ENCODE data around the gene VIPR1.

VIPR1 gene

DNA sequence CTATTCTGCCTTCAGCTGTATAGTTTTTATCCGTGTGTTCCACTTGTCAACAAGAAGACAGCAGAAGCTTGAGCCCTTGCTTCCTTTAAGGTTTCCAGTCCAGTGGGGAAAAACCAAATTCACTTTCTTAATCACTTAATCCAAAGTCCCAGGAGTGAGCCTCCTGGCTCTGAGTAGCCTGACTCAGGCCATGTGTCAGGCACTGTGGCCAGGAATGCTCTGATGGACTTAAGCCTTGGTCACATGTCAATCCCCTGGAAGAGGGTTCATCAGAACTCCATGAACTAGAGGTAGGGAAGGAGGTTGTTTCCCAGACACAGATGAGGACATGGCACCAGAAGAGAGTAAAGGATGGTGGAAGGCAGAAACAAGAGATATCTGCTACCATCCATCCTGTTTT, 8.8 kb downstream of the VIPR1 start:
- H3K27me3 ChIP-seq (ENCODE audit: insufficient read depth, poor library complexity, severe bottlenecking): no peaks in the 10 kb centered on the region
- no peak overlapping the region for H3K4me3 ChIP-seq (replicated peaks; ENCODE audit: insufficient read depth, low read length)
- TF ChIP-seq POLR2AphosphoS5 (IDR thresholded peaks at IDR 0.05; ENCODE audit: low read depth): no peak
- TF ChIP-seq GABPA (IDR thresholded peaks at IDR 0.05; ENCODE audit: low read depth): no peak
- TF ChIP-seq, protein P1, sequence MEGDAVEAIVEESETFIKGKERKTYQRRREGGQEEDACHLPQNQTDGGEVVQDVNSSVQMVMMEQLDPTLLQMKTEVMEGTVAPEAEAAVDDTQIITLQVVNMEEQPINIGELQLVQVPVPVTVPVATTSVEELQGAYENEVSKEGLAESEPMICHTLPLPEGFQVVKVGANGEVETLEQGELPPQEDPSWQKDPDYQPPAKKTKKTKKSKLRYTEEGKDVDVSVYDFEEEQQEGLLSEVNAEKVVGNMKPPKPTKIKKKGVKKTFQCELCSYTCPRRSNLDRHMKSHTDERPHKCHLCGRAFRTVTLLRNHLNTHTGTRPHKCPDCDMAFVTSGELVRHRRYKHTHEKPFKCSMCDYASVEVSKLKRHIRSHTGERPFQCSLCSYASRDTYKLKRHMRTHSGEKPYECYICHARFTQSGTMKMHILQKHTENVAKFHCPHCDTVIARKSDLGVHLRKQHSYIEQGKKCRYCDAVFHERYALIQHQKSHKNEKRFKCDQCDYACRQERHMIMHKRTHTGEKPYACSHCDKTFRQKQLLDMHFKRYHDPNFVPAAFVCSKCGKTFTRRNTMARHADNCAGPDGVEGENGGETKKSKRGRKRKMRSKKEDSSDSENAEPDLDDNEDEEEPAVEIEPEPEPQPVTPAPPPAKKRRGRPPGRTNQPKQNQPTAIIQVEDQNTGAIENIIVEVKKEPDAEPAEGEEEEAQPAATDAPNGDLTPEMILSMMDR (IDR thresholded peaks at IDR 0.05; ENCODE audit: insufficient read depth, low read length): no peak
- TF ChIP-seq SPI1 (IDR thresholded peaks at IDR 0.05; ENCODE audit: borderline replicate concordance, low read depth): no peak
- TF ChIP-seq, protein P2, sequence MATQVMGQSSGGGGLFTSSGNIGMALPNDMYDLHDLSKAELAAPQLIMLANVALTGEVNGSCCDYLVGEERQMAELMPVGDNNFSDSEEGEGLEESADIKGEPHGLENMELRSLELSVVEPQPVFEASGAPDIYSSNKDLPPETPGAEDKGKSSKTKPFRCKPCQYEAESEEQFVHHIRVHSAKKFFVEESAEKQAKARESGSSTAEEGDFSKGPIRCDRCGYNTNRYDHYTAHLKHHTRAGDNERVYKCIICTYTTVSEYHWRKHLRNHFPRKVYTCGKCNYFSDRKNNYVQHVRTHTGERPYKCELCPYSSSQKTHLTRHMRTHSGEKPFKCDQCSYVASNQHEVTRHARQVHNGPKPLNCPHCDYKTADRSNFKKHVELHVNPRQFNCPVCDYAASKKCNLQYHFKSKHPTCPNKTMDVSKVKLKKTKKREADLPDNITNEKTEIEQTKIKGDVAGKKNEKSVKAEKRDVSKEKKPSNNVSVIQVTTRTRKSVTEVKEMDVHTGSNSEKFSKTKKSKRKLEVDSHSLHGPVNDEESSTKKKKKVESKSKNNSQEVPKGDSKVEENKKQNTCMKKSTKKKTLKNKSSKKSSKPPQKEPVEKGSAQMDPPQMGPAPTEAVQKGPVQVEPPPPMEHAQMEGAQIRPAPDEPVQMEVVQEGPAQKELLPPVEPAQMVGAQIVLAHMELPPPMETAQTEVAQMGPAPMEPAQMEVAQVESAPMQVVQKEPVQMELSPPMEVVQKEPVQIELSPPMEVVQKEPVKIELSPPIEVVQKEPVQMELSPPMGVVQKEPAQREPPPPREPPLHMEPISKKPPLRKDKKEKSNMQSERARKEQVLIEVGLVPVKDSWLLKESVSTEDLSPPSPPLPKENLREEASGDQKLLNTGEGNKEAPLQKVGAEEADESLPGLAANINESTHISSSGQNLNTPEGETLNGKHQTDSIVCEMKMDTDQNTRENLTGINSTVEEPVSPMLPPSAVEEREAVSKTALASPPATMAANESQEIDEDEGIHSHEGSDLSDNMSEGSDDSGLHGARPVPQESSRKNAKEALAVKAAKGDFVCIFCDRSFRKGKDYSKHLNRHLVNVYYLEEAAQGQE (IDR thresholded peaks at IDR 0.05; ENCODE audit: insufficient replicate concordance, low read depth): no peak
- no peak overlapping the region for H3K27ac ChIP-seq (replicated peaks)
- DNase-seq (ENCODE audit: low read depth in 1 of 2, low spot score in 1 of 2): no peak

DNA sequence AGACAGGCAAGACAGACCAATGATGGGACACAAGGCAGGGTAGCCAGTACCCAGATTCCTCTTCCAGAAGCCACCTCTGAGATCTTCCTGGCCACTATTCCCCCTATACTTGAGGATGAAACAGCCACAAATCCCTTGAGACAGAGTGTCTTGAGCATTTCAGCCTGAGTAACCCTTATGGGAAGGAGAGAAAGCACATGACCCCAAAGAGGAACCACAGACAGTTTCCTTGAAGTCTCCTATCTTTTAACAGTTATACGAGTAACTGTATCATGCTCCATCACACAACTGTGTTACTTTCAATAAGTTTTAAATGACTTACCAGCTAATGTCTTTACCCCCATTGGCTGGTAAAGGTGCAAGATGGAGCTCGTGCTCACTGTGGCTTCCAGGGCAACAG, 9.3 kb downstream of the VIPR1 start:
- DNase-seq (ENCODE audit: low read depth in 1 of 2, low spot score in 1 of 2): no peak
- H3K27me3 ChIP-seq (ENCODE audit: insufficient read depth, poor library complexity, severe bottlenecking): no peaks in the 10 kb centered on the region
- H3K27ac ChIP-seq (replicated peaks): no peak overlapping the region
- TF ChIP-seq GABPA (IDR thresholded peaks at IDR 0.05; ENCODE audit: low read depth): no peak
- TF ChIP-seq, protein P2 (IDR thresholded peaks at IDR 0.05; ENCODE audit: insufficient replicate concordance, low read depth): no peak
- no peak overlapping the region for H3K4me3 ChIP-seq (replicated peaks; ENCODE audit: insufficient read depth, low read length)

DNA sequence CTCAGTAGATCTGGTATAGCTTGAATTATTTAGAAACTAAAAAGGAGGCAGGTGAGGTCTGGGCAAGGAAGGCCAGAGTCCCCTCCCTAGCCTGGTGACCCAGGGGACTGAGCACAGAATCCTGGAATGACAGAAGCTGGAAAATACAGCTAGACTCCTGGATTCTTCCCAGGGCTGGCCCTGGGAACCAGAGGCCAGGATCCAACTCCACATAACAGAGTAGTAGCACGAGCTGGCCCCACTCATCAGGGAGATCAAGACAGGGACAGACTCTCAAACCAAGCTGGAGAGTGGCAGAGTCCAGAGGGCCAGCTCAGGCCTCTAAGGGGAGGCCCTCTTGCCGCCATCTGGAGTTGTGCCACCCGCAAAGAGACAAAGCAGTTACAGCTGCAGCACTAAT, 10.7 kb downstream of the VIPR1 start:
- no peak overlapping the region for H3K4me3 ChIP-seq (replicated peaks; ENCODE audit: insufficient read depth, low read length)

More for the DNA sequence above, 10.7 kb downstream of the VIPR1 start:
- DNase-seq (ENCODE audit: low read depth in 1 of 2, low spot score in 1 of 2): no peak
- TF ChIP-seq GABPA (IDR thresholded peaks at IDR 0.05; ENCODE audit: low read depth) (no peak), SPI1 (IDR thresholded peaks at IDR 0.05; ENCODE audit: borderline replicate concordance, low read depth) (no peak), POLR2AphosphoS5 (IDR thresholded peaks at IDR 0.05; ENCODE audit: low read depth) (no peak)
- TF ChIP-seq, protein P2 (IDR thresholded peaks at IDR 0.05; ENCODE audit: insufficient replicate concordance, low read depth): no peak
- TF ChIP-seq, protein P1 (IDR thresholded peaks at IDR 0.05; ENCODE audit: insufficient read depth, low read length): no peak
- Histone ChIP-seq H3K27me3 (ENCODE audit: insufficient read depth, poor library complexity, severe bottlenecking) (no peaks in the 10 kb centered on the region), H3K27ac (replicated peaks) (no peak overlapping the region)
